Measurements from ENCODE around the gene PDE6C. TPM values are rescaled to one million over a fixed set of nuclear protein-coding genes. Genes with fewer than 3 reads are reported as not detected.

PDE6C gene
- total RNA-seq, 4 donors from 2014 or later: not detected

DNA sequence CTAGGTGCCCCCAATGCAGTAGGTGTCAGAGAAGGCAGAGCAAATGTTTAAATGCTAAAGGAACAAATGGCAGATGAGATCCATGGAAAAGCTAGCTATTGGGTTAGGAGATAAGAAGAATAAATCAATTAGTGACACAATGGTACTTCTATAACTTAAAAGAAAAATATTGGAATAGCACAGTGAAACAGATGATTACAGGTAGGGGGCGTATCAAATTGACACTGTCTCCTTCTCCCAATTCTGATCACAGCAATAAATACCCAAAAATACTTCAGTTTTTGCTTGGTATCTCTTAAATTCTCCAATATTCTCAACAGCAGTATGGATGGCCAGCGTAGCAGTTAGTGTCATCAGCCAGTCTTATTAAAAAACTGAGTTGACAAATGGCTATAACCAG, 84.9 kb downstream of the PDE6C start:
- no peaks in the 10 kb centered on the region for H3K27me3 ChIP-seq
- intact Hi-C loops (cut with DNase I; ENCODE audit: low total_unique reads): no loop called here
- H3K36me3 ChIP-seq: peaks cover 0 to 3% of the 10 kb centered on the region in 2 donors
- H3K9me3 ChIP-seq: no peaks in the 10 kb centered on the region
- peaks cover 0 to 4% of the 10 kb centered on the region in 2 donors for H3K4me1 ChIP-seq
- no peak overlapping the region for H3K27ac ChIP-seq
- TF ChIP-seq POLR2A (IDR thresholded peaks at IDR 0.05): no peak
- TF ChIP-seq, protein P1, sequence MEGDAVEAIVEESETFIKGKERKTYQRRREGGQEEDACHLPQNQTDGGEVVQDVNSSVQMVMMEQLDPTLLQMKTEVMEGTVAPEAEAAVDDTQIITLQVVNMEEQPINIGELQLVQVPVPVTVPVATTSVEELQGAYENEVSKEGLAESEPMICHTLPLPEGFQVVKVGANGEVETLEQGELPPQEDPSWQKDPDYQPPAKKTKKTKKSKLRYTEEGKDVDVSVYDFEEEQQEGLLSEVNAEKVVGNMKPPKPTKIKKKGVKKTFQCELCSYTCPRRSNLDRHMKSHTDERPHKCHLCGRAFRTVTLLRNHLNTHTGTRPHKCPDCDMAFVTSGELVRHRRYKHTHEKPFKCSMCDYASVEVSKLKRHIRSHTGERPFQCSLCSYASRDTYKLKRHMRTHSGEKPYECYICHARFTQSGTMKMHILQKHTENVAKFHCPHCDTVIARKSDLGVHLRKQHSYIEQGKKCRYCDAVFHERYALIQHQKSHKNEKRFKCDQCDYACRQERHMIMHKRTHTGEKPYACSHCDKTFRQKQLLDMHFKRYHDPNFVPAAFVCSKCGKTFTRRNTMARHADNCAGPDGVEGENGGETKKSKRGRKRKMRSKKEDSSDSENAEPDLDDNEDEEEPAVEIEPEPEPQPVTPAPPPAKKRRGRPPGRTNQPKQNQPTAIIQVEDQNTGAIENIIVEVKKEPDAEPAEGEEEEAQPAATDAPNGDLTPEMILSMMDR (IDR thresholded peaks at IDR 0.05): no peak
- no peak for DNase-seq
- no peak overlapping the region for H3K4me3 ChIP-seq

DNA sequence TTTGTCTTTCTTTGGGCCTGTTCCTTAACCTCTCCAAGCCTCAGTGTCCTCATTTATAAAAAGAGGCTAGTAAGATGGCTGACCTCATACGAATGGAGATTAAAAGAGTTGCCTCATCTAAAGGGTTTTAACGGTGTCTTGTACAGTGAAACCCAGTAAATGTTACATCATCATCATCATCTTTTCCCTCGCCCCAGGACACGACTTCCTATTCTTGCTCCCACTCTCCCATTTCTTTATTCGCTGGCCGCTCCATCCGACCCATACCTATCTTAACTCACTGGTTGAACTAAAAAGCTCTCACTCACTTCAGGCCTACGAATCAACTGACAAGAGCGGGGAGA, 89.5 kb downstream of the PDE6C start:
- intact Hi-C loops (cut with DNase I; ENCODE audit: low total_unique reads): no loop called here
- H3K4me1 ChIP-seq: peaks cover 0 to 4% of the 10 kb centered on the region in 2 donors

DNA sequence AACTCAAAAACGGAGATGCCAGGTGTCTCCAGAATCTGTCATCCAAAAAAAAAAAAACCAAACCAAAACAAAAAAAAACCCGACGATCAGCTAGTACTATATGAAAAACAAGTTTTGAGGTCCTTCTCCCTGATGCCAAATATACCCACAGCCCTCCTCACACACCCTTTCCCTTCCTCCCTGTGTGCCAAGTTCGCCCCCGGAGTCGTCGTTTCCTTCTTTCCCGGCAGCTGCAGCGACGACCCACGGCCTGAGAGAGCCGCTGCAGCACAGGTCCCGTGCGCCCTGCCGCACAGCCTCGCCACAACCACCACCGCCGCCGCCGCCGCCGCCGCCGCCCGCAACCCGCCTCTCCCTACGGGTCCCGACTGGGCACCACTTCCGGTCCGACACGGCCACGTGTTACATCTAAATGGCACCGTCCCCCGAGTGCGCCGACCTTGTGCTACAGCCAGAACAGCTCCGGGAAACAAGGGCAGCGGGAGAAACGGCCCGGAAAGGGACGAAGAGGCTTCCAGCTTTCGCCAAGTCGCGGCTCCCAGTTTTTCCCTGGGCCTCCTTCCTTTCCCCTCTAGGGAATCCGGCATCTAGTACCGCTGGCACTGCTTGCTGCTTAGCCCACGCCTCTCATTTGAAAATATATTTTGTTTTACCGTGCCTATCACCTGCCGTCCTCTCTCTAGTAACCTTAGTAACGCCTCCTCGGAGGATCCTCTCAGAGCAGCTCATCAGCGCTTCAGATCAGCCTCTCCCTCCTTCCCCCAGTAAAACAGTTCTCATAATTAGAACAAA, 90.1 kb downstream of the PDE6C start, which contains the start of gene FRA10AC1:
Gene FRA10AC1 (minus strand): TSS at position 383 of the 792 bp plus-strand sequence. CDS start 2,486 bp downstream, outside the sequence.
- H3K9me3 ChIP-seq: no peaks in the 10 kb centered on the region
- intact Hi-C loops (cut with DNase I; ENCODE audit: low total_unique reads): no loop called here
- H3K4me3 ChIP-seq: peak within 1 kb of the TSS; percentile 60 to 73
- H3K4me1 ChIP-seq: peaks cover 0 to 4% of the 10 kb centered on the region in 2 donors
- H3K27me3 ChIP-seq: no peaks in the 10 kb centered on the region
- peaks cover 0 to 3% of the 10 kb centered on the region in 2 donors for H3K36me3 ChIP-seq
- TF ChIP-seq POLR2A (IDR thresholded peaks at IDR 0.05): peak; percentile 70 to 77
- TF ChIP-seq, protein P1 (IDR thresholded peaks at IDR 0.05): peak; percentile 43 to 74 (median 64)
- H3K27ac ChIP-seq: peak within 1 kb of the TSS; percentile 89 to 91
- DNase-seq: peak; percentile 90 to 91

More for the DNA sequence above, 89.5 kb downstream of the PDE6C start:
- H3K27me3 ChIP-seq: no peaks in the 10 kb centered on the region
- peak overlapping the region; percentile 60 to 73 for H3K4me3 ChIP-seq
- TF ChIP-seq, protein P1 (IDR thresholded peaks at IDR 0.05): no peak
- no peak for TF ChIP-seq POLR2A (IDR thresholded peaks at IDR 0.05)
- DNase-seq: peak in 1 of 2 donors; percentile 15
- H3K36me3 ChIP-seq: peaks cover 0 to 3% of the 10 kb centered on the region in 2 donors
- no peaks in the 10 kb centered on the region for H3K9me3 ChIP-seq
- H3K27ac ChIP-seq: peak overlapping the region; percentile 89 to 91

DNA sequence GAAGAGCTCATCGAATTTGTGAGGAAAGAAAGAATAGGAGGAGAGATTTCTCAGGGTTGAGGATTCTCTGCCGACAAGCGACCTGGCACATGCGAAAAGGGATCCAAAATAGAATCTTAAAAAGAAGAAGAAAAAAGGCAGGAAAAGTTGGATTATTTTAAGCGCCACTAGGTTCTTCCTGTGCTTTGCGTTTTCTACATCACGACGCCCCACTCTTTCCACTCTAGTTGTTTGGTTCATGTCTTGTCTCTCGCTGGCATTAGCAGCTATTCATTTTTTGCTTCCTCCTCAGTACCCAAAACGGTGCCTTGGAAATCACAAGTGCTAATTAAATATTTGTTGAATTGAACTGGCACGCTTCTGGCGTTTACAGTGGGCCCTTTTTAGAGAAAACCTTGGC, 90.7 kb downstream of the PDE6C start:
- intact Hi-C loops (cut with DNase I; ENCODE audit: low total_unique reads): no loop called here
- Histone ChIP-seq H3K9me3 (no peaks in the 10 kb centered on the region), H3K4me3 (peak overlapping the region; percentile 60 to 73), H3K27me3 (no peaks in the 10 kb centered on the region), H3K27ac (peak overlapping the region; percentile 89 to 91), H3K36me3 (no peaks in the 10 kb centered on the region), H3K4me1 (peaks cover 0 to 4% of the 10 kb centered on the region in 2 donors)
- TF ChIP-seq, protein P1 (IDR thresholded peaks at IDR 0.05): no peak
- no peak for TF ChIP-seq POLR2A (IDR thresholded peaks at IDR 0.05)
- DNase-seq: peak in 1 of 2 donors; percentile 16

DNA sequence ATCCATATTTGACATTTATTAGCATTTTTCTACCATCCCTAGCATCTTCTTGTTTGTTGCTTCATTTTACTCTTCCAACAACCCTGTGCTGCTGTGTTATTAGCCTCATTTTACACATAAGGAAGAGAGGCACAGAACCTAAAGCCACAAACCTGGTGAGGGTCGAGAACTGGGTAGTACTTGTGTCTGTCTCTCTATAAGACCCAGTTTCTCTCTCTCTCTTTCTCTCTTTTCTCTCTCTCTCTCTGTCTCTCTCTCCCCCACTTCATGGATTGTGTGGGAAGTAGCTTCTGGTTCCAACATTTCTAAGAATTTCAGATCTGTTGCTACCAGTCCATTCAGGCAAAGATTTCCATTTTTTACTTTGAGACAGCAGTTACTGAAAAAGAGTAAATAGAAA, 91.5 kb downstream of the PDE6C start:
- no peak overlapping the region for H3K4me3 ChIP-seq
- TF ChIP-seq POLR2A (IDR thresholded peaks at IDR 0.05): no peak
- TF ChIP-seq, protein P1 (IDR thresholded peaks at IDR 0.05): no peak
- intact Hi-C loops (cut with DNase I; ENCODE audit: low total_unique reads): no loop called here

More for the DNA sequence above, 91.5 kb downstream of the PDE6C start:
- DNase-seq: no peak
- no peaks in the 10 kb centered on the region for H3K27me3 ChIP-seq
- H3K4me1 ChIP-seq: peaks cover 0 to 4% of the 10 kb centered on the region in 2 donors
- H3K27ac ChIP-seq: no peak overlapping the region
- H3K36me3 ChIP-seq: no peaks in the 10 kb centered on the region
- H3K9me3 ChIP-seq: no peaks in the 10 kb centered on the region
